GM12875 (cell line): ENCODE data around the gene MAGOHB.
"Not testable (repeated sequence)": the region's sequence is repeated elsewhere in the genome, so short reads cannot be mapped to it uniquely, and the experiment has no call there.

Experiments
- H3K4me3 ChIP-seq: one replicate; pipeline ENCODE4 v1.5.1; 2011; ENCODE audit warnings: low read depth, low read length, control low read depth
- CTCF ChIP-seq: IDR thresholded peaks from 2 replicates; pipeline ENCODE4 v1.5.1; 2011; ENCODE audit warnings: low read depth, mild to moderate bottlenecking, control low read depth, inconsistent platforms, low read length, moderate library complexity, borderline replicate concordance; ENCODE audit not compliant: insufficient read depth

The MAGOHB gene

GRCh38 chr12:10595881-10596280, 17.5 kb downstream of the MAGOHB start:
- no peak for TF ChIP-seq CTCF
- no peak overlapping the region for H3K4me3 ChIP-seq

DNA sequence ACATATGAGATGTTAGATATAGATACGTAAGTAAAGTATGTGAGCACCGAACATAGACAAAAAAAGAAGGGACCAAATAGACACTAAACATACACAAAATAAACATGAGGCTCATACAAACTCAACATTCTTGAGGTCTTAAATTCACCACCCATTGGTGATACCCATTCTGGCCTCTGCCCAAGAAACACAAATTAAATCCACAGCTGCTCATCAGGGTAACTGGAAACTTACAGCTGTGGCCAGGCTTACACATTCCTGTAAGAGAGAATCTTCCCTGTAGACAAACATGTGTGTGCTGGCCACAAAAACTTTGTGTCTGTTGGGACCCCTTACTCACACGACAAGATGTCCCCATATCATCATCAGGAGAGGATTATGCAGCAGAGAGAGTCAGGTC, 22.4 kb downstream of the MAGOHB start:
- TF ChIP-seq CTCF: no peak

DNA sequence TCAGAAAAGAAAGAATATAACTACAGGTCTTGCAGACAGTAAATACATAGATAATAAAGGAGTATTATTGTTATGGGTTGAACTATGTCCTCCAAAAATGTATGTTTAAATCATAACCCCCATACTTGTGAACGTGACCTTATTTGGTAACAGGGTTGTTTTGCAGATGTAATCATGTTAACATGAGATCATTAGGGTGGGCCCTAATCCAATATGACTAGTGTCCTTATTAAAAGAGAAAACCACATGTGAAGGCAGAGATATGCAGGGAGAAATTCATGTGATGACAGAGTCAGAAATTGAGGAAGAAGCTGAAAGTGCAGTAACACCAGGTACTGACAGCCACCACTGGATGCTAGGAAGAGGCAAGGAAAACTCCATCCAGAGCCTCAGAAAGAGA, 29.0 kb downstream of the MAGOHB start:
- no peak for TF ChIP-seq CTCF
- no peak overlapping the region for H3K4me3 ChIP-seq

More for the DNA sequence above, 22.4 kb downstream of the MAGOHB start:
- H3K4me3 ChIP-seq: no peak overlapping the region

- TF ChIP-seq CTCF: no peak
- no peak overlapping the region for H3K4me3 ChIP-seq
Measured at GRCh38 chr12:10582704-10583103, 30.7 kb downstream of the MAGOHB start.

DNA sequence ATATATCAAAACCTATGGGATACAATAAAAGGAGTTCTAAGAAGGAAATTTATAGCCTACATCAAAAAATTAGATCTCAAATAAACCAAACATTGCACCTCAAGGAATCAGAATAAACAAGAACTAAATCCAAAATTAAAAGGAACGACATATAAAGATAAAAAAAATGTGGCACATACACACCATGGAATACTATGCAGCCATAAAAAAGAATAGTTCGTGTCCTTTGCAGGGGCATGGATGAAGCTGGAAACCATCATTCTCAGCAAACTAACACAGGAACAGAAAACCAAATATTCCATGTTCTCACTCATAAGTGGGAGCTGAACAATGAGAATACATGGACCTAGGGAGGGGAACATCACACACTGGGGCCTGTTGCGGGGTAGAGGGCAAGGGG, 31.3 kb downstream of the MAGOHB start:
- H3K4me3 ChIP-seq: not testable (repeated sequence)

DNA sequence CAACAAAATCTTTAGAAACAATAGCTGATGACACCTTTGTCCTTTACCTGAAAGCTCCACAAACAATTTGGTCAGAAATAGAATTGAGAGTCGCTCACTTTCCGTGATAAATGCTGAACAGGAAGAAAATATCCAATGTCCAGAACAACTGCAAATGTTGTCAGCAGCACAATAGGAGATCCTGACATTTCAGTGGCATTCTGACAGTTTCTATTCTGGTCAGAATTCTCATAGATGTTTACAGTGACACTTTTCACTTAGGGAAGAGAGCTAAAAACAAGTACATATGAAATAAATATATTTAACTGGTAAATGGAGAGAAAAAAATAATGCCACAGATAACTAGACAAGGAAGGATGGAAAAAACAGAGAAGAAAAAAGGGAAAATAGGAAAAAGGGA, 39.1 kb downstream of the MAGOHB start:
- no peak for TF ChIP-seq CTCF

DNA sequence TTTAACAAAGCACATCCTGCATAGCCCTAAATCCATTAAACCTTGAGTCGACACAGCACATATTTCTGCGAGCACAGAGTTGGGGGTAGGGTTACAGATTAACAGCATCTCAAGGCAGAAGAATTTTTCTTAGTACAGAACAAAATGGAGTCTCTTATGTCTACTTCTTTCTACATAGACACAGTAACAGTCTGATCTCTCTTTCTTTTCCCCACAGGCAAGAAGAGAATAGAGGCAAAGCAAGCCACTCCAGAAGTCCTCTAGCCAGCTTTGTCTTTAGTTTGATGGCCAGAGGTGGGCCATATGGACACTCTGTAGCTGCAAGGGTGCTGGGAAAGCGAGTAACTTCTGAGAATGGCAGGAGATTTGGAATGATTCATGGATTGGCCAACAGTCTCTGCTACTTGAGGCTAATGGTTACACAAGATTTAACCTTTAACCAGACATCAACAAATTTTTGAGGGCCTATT, 41.4 kb downstream of the MAGOHB start:
- not testable (repeated sequence) for H3K4me3 ChIP-seq

More for the DNA sequence above, 39.1 kb downstream of the MAGOHB start:
- no peak overlapping the region for H3K4me3 ChIP-seq

DNA sequence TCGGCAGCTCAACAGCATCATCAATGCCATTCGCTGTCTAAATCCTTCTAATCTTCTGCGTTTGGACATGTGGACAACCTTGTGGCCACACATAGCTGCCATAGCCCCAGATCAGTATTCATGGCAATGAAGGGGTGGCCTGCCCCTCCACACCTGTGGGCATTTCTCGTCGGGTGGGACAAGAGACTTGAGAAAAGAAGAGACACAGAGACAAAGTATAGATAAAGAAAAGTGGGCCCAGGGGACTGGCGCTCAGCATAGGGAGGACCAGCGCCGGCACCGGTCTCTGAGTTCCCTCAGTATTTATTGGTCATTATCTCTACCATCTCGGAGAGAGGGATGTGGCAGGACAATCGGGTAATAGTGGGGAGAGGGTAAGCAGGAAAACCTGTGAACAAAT, 42.3 kb downstream of the MAGOHB start:
- no peak for TF ChIP-seq CTCF
- no peak overlapping the region for H3K4me3 ChIP-seq

GRCh38 chr12:10567813-10568212, 45.6 kb downstream of the MAGOHB start:
- no peak overlapping the region for H3K4me3 ChIP-seq
- TF ChIP-seq CTCF: no peak
